Activated T-helper 2 cell treated with anti-CD3 and anti-CD28 coated beads, Interferon-gamma antibody, Interleukin-2, Interleukin-4, amounts not matched to agents 10 μg/mL and 5 μg/mL and 100 μg/mL, durations not matched to agents 14 hours and 24 hours and 36 hours (primary cell): ENCODE results near the gene KCNC4. TPM values are rescaled to one million over a fixed set of nuclear protein-coding genes. Genes with fewer than 3 reads are reported as not detected.

Experiments used
- DNase-seq: peaks from one replicate; pipeline ENCODE4 v3.0.0; 2021; ENCODE audit warnings: low spot score
- H3K27ac Mint-ChIP-seq: one replicate; pipeline ENCODE4 v1.8.0; 2021; ENCODE audit warnings: mixed read lengths
- H3K27me3 Mint-ChIP-seq: one replicate; pipeline ENCODE4 v1.8.0; 2021; ENCODE audit warnings: low read depth, mixed read lengths
- H3K36me3 Mint-ChIP-seq: one replicate; pipeline ENCODE4 v1.8.0; 2021; ENCODE audit warnings: low read depth, mixed read lengths
- H3K4me1 Mint-ChIP-seq: one replicate; pipeline ENCODE4 v1.8.0; 2021; ENCODE audit warnings: low read depth, mixed read lengths
- H3K4me3 Mint-ChIP-seq: one replicate; pipeline ENCODE4 v1.8.0; 2021; ENCODE audit warnings: low read depth, mild to moderate bottlenecking, moderate library complexity, mixed read lengths
- H3K9me3 Mint-ChIP-seq: one replicate; pipeline ENCODE4 v1.8.0; 2021; ENCODE audit warnings: mixed read lengths
- intact Hi-C: fragments of 100-400 bp; cut with micrococcal nuclease; formaldehyde crosslinking; loops from one replicate; pipeline ENCODE4 v1.15.1; 2023
- total RNA-seq: library from RNA; stranded (reverse); gene quantifications from 2 replicates; pipeline ENCODE4 v1.2.3, GENCODE V29; 2022

KCNC4 gene
- total RNA-seq, 1 donor from 2014 or later: 30.6 TPM

DNA sequence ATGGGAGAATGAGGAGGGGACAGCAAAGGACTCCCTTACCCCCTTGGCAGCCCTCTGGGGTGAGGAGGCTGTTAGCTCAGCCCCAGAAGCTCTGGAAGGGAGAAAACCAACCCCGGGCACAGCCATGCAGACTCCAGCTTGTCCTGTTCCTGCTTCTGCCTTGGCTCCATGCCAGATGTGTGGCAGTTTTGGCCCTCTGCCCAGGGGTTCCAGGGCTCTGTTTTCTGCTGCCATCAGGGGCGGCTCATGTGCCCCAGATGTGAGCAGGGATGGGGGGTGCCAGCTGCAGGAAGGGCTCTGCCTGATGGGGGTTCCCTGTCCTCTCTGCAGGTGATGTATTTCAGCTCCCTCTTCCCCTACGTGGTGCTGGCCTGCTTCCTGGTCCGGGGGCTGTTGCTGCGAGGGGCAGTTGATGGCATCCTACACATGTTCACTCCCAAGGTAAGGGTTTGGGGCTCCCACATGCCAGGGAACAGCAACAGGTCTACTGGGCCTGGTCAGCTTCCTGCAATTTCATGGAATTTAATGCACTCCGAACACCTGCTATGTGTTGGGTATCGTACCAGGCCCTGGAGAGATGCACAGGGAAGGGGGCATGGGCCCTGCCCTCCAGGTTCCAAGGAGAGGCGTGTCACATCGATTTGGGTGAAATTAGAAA lies 33.7 kb upstream of the KCNC4 start:
- no peak for DNase-seq
- H3K9me3 Mint-ChIP-seq: no peaks in the 10 kb centered on the region
- no peaks in the 10 kb centered on the region for H3K4me1 Mint-ChIP-seq
- no peaks in the 10 kb centered on the region for H3K36me3 Mint-ChIP-seq
- H3K27ac Mint-ChIP-seq: no peak overlapping the region
- intact Hi-C loops: no loop called here
- H3K4me3 Mint-ChIP-seq: no peak overlapping the region
- H3K27me3 Mint-ChIP-seq: peaks cover 1% of the 10 kb centered on the region

- no peaks in the 10 kb centered on the region for H3K4me1 Mint-ChIP-seq
- H3K36me3 Mint-ChIP-seq: no peaks in the 10 kb centered on the region
- no peak for DNase-seq
- no peak overlapping the region for H3K4me3 Mint-ChIP-seq
- peaks cover 1% of the 10 kb centered on the region for H3K27me3 Mint-ChIP-seq
- intact Hi-C loops: no loop called here
- H3K27ac Mint-ChIP-seq: no peak overlapping the region
- H3K9me3 Mint-ChIP-seq: no peaks in the 10 kb centered on the region
Observed at GRCh38 chr1:110177775-110178174, 32.3 kb upstream of the KCNC4 start.

DNA sequence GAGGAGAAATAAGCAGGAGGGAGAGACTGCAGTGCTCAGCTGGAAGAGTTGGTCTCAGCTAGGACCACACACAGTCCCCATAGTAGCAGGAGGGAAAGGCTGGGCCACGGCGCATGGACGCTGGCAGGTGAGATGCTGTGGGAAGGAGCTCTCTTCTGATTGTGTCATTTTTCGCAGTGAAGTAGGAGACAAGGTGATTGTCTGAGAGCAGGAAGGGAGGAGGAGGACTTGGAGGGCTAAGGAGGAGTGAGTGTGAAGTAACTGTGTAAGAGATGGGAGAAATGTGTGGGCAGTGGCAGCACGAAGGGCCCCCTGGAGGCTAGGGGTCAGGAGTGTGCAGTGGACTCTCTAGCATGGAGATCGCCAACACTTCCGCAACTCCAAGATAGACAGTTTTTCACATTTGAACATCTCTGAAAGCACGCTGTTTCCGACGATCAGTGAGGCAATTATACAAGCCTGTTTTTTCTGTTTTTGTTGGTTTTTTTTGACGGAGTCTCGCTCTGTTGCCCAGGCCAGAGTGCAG lies 26.4 kb upstream of the KCNC4 start:
- no peak for DNase-seq
- Mint-ChIP-seq H3K9me3 (no peaks in the 10 kb centered on the region), H3K36me3 (no peaks in the 10 kb centered on the region), H3K27ac (no peak overlapping the region), H3K4me3 (no peak overlapping the region), H3K27me3 (peaks cover 12% of the 10 kb centered on the region), H3K4me1 (peaks cover 4% of the 10 kb centered on the region)
- intact Hi-C loops: no loop called here

GRCh38 chr1:110184446-110184845 lies 25.7 kb upstream of the KCNC4 start:
- DNase-seq: no peak
- peaks cover 4% of the 10 kb centered on the region for H3K4me1 Mint-ChIP-seq
- H3K9me3 Mint-ChIP-seq: no peaks in the 10 kb centered on the region
- intact Hi-C loops: no loop called here
- H3K36me3 Mint-ChIP-seq: no peaks in the 10 kb centered on the region
- H3K27ac Mint-ChIP-seq: no peak overlapping the region
- H3K27me3 Mint-ChIP-seq: peaks cover 12% of the 10 kb centered on the region
- H3K4me3 Mint-ChIP-seq: no peak overlapping the region

DNA sequence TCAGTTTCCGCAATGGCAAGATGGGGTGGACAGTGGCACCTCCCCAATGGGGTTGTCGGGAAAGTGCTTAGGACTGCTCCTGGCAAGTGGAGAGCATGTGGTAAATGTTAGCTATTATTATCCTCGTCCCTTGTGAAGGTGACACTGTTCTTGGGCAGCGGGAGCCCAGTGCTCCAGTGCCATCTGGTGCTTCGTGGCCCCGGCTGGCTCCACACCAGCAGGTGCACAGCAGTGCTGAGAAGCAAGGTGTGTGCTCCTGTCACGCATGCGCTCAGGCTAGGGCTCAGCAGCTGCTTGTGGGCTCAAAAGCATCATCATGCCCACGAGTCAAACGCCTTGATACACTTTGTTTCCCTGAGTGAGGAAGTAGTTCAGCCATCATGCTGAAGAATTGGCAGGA lies 24.9 kb upstream of the KCNC4 start:
- intact Hi-C loops: no loop called here
- Mint-ChIP-seq H3K4me3 (no peak overlapping the region), H3K27ac (no peak overlapping the region), H3K9me3 (no peaks in the 10 kb centered on the region), H3K27me3 (peaks cover 14% of the 10 kb centered on the region), H3K4me1 (peaks cover 4% of the 10 kb centered on the region), H3K36me3 (no peaks in the 10 kb centered on the region)
- DNase-seq: no peak

DNA sequence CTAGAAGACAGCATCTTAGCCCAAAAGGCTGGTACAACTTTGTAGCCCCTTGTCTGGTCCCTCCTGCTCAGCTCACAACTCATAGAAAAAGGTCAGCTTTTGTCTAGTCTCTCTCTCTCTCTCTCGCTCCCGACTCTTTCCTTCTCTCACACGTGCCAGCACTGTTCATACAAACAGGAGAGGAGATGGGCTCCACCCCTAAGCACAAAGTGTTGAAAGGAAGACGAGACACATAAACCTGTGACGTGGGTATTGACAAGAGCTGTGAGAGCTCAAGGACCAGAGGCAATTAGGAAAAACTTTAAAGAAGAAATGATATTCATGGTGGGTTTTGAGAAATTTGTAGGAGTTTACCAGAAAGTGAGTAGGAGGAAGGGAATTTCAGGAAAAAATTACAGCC lies 23.6 kb upstream of the KCNC4 start:
- H3K27me3 Mint-ChIP-seq: peaks cover 14% of the 10 kb centered on the region
- DNase-seq: no peak
- H3K9me3 Mint-ChIP-seq: no peaks in the 10 kb centered on the region
- intact Hi-C loops: no loop called here
- no peak overlapping the region for H3K4me3 Mint-ChIP-seq
- no peaks in the 10 kb centered on the region for H3K36me3 Mint-ChIP-seq
- H3K27ac Mint-ChIP-seq: no peak overlapping the region
- peaks cover 15% of the 10 kb centered on the region for H3K4me1 Mint-ChIP-seq

DNA sequence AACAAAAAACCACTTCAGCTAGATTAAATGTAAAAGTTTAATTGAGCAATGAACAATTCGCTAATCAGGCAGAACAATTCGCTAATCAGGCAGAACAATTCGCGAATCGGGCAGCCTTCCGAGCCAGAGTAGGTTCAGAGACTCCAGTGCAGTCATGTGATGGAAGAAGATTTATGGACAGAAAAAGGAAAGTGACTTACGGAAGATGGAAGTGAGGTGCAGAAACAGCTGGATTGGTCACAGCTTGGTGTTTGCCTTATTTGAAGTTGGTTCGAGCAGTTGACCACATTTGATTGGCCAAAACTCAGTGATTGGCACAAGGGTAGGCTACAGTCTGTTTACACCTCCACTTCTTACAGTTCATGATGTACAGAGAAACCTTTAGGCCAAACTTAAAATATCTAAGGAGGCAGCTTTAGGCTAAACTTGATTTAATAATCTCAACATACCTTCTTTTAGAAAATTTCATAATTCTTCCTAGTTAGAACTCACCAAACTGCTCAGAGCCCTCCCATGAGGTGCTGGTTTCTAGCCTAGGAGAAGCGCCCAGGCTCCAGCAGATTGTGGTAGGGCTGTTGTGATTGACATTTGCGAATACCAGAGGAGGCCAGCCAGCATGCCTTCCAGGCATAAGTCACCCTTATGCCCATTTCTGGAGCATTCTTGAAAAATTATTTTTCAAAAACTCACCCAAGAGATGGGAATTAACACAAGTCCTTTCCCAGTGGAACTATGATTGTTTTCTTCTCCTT lies 22.8 kb upstream of the KCNC4 start:
- H3K4me1 Mint-ChIP-seq: peaks cover 15% of the 10 kb centered on the region
- intact Hi-C loops: no loop called here
- H3K9me3 Mint-ChIP-seq: no peaks in the 10 kb centered on the region
- no peaks in the 10 kb centered on the region for H3K36me3 Mint-ChIP-seq
- DNase-seq: no peak
- H3K27ac Mint-ChIP-seq: no peak overlapping the region
- no peak overlapping the region for H3K4me3 Mint-ChIP-seq
- H3K27me3 Mint-ChIP-seq: peaks cover 14% of the 10 kb centered on the region

- Mint-ChIP-seq H3K36me3 (no peaks in the 10 kb centered on the region), H3K27ac (no peak overlapping the region), H3K4me1 (peaks cover 15% of the 10 kb centered on the region), H3K27me3 (peaks cover 14% of the 10 kb centered on the region), H3K4me3 (no peak overlapping the region), H3K9me3 (no peaks in the 10 kb centered on the region)
- no peak for DNase-seq
- intact Hi-C loops: no loop called here
Observed at GRCh38 chr1:110188035-110188618, 22.0 kb upstream of the KCNC4 start.

GRCh38 chr1:110189181-110189580 lies 20.9 kb upstream of the KCNC4 start:
- intact Hi-C loops: no loop called here
- Mint-ChIP-seq H3K4me1 (peaks cover 15% of the 10 kb centered on the region), H3K4me3 (no peak overlapping the region), H3K9me3 (no peaks in the 10 kb centered on the region), H3K36me3 (no peaks in the 10 kb centered on the region), H3K27me3 (peaks cover 14% of the 10 kb centered on the region), H3K27ac (no peak overlapping the region)
- no peak for DNase-seq

DNA sequence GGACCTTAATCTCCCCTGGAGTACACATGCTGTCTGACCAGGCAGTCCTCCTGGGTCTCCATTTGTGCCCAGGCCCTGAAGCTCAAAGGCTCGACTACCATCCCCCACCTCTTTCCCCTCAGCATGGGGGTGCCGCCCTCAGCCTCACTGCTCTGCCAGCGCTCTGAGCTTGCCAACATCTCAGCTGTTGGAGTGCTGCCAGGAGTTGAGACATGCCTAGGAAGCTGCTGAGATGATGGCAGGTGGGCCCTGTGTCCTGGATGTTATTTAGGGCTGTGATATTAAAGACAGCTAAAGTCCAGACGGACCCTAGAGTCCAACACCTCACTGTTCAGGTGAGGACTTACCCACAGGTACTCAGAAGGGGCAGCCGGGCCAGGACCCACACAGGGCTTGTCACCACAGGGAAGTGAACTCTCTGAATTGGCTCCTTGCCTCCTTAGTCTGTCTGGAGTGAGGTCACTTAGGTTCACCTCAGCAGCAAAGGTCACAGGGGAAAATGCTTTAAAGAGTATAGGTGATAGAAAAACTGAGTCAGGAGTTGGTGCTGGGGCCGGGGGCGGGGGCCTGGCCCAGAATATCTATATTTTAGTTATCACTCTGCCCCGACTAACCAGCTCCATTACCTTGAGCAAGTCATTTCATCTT lies 19.7 kb upstream of the KCNC4 start:
- Mint-ChIP-seq H3K27me3 (peaks cover 14% of the 10 kb centered on the region), H3K4me1 (peaks cover 15% of the 10 kb centered on the region), H3K27ac (no peak overlapping the region), H3K9me3 (no peaks in the 10 kb centered on the region), H3K4me3 (no peak overlapping the region), H3K36me3 (no peaks in the 10 kb centered on the region)
- DNase-seq: no peak
- intact Hi-C loops: no loop called here

DNA sequence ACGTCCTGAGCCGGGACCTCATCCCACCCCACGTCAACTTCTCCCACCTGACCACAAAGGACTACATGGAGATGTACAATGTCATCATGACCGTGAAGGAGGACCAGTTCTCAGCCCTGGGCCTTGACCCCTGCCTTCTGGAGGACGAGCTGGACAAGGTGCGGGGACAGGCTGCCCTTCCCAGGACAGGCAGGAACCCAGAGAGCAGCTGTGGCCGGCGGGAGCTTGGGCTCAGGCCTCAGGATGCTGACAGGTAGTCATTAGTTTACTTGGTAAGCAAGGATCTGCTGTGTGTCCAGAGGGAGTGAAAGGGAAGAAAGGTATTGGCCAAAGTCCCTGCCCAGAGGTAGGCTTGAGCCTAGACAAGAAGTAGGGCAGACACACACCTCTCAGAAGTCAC lies 17.6 kb upstream of the KCNC4 start:
- no peak overlapping the region for H3K4me3 Mint-ChIP-seq
- peaks cover 12% of the 10 kb centered on the region for H3K4me1 Mint-ChIP-seq
- no peak for DNase-seq
- H3K27me3 Mint-ChIP-seq: peaks cover 4% of the 10 kb centered on the region
- intact Hi-C loops: no loop called here
- H3K9me3 Mint-ChIP-seq: no peaks in the 10 kb centered on the region
- H3K36me3 Mint-ChIP-seq: no peaks in the 10 kb centered on the region
- H3K27ac Mint-ChIP-seq: no peak overlapping the region

GRCh38 chr1:110195196-110195595 lies 14.9 kb upstream of the KCNC4 start:
- Mint-ChIP-seq H3K27me3 (no peaks in the 10 kb centered on the region), H3K4me3 (no peak overlapping the region), H3K9me3 (no peaks in the 10 kb centered on the region), H3K27ac (no peak overlapping the region), H3K4me1 (peaks cover 12% of the 10 kb centered on the region), H3K36me3 (no peaks in the 10 kb centered on the region)
- no peak for DNase-seq
- intact Hi-C loops: no loop called here
